GM20000 (cell line): ENCODE results near the gene ACTC1.

Source experiments
- DNase-seq: peaks from one replicate; pipeline ENCODE4 v3.0.0; 2012; ENCODE audit warnings: low spot score
- TF ChIP-seq, protein P1 (sequence below): IDR thresholded peaks from 2 replicates; pipeline ENCODE4 v1.5.1; 2012; ENCODE audit warnings: mild to moderate bottlenecking, control low read depth; ENCODE audit errors: extremely low read depth, missing control alignments

Gene ACTC1

DNA sequence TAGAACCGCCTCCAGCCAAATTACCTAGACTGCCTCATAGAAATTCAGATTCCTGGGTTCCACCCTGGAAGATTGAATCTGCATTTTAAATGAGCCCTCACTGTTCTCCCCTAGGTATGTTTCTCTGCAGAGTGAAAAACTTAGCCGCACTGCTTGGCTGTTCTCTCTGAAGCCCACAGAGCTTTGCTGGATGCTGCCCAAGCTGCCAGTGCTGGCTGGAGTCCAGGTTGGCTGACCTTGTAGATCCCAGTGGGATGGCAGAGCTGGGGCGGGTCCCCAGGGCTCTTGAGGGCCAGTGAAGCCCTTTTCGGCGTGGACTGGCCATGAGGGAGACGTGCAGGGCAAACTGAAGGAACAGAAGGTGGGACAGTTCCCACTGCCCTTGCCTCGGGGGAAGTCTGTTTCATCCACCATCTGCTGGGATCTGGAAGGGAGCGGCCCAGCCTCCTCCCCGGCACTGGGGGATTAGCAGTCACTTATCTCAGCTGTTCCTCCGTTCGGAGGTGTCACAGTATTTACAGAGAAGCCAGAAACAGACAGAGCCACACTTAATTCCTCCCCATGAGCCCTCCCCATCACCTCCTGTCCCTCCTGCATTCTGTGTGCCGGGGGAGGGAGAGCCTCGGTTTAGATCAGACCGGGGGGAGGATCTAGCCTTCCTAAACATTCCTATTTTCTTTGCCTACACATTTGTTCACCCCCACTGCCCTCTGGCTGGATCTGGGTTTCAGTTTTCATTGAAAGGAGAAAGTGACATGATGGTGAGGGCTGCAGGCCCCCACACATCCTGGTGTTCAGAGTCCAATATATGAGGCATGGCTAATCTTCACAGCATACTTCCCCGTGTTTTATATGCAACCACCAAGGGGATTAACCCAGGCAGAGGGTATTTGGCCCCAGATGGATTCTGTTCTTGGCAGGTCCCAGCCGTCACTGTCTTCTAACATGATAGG lies 4.1 kb upstream of the ACTC1 start:
- DNase-seq, result no peak
- TF ChIP-seq, protein P1, sequence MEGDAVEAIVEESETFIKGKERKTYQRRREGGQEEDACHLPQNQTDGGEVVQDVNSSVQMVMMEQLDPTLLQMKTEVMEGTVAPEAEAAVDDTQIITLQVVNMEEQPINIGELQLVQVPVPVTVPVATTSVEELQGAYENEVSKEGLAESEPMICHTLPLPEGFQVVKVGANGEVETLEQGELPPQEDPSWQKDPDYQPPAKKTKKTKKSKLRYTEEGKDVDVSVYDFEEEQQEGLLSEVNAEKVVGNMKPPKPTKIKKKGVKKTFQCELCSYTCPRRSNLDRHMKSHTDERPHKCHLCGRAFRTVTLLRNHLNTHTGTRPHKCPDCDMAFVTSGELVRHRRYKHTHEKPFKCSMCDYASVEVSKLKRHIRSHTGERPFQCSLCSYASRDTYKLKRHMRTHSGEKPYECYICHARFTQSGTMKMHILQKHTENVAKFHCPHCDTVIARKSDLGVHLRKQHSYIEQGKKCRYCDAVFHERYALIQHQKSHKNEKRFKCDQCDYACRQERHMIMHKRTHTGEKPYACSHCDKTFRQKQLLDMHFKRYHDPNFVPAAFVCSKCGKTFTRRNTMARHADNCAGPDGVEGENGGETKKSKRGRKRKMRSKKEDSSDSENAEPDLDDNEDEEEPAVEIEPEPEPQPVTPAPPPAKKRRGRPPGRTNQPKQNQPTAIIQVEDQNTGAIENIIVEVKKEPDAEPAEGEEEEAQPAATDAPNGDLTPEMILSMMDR, result no peak

DNA sequence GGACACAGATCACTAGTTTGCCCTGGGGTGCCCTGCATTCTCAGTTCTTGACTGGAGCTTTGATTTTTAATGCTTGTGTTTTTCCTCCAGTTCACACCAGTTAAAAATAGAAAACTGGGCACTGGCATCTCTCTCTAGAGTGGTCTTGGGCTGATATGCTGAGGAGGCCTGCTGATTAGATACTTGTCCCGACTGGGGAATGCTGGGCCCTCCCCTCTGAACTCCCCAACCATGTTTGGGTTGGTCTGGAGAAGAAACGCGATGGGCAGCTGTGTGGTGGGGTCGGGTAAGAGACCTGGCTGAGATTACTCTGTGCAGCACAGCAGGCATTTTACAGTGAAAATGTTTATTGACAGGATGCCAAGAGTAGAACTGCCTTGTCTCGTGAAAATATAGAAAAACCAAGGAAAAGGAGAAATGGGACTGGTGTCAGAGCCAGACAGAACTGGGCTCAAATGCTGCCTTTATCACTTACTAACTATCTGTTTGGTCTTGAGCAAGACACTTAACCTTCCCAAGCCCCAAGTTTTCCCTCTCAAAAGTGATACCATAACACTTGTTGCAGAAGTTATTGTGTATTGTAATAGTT lies 1.6 kb upstream of the ACTC1 start:
- TF ChIP-seq, protein P1, result no peak
- DNase-seq, result no peak

DNA sequence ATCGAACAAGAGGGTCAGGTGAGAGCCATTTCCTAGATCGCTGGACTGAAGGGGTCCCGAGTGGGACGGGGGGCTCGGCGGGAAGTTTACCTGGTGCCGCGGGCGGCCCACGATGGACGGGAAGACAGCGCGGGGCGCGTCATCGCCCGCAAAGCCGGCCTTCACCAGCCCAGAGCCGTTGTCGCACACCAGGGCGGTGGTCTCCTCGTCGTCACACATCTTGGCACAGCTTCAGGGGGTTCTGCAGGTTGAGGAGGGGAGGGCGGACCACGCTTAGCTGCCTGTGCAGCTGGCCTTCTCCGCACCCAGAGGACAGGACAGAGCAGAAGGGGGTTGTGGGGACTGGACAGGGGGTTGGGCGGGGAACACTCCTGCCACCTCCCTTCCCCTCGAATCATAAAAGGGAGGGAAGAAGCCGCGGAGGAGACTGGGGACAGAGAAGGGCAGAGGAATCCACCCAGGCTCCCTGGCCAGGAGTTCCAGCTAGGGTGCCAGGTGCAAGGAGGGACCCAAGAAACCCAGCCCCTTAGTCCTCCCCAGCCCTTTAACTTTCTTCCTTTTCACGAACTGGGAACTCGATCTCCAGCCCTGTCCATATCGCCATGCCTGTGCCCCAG lies 651 bp downstream of the ACTC1 start:
- DNase-seq, result no peak
- TF ChIP-seq, protein P1, result no peak

DNA sequence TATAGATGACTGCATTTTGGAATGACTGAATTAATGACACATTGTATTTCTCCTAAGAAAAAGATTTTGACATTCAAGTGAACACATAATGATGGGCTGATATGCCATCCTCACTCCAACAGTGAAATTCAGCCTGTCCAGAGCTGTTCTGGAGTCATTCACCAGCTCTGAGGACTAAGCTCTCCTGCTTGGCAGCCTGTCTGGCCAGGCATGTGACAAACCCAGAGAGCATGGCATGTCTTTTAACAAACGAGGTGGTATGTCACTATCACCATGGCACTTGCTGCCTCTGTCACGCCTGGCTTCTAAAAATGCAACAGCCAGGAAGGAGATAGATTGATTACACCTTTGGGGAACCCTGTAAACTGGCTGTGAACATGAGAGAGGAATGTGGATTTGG lies 1.4 kb downstream of the ACTC1 start:
- TF ChIP-seq, protein P1, result no peak
- no peak for DNase-seq

DNA sequence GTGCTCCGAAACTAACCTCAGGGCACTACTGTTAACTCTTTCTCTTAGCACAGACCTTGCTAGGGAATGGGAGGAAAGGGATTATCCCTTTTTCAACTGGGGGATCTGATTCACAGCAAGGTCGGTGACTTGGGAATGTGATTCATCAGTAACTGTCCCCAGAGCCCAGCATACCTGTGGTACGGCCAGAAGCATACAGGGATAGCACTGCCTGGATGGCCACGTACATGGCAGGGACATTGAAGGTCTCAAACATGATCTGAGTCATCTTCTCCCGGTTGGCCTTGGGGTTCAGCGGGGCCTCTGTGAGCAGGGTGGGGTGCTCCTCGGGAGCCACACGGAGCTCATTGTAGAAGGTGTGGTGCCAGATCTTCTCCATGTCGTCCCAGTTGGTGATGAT lies 2.3 kb downstream of the ACTC1 start:
- TF ChIP-seq, protein P1, result no peak

GRCh38 chr15:34791701-34792100 lies 3.6 kb downstream of the ACTC1 start:
- DNase-seq, result no peak
- TF ChIP-seq, protein P1, result no peak

More for the DNA sequence above, 2.3 kb downstream of the ACTC1 start:
- DNase-seq, result no peak

GRCh38 chr15:34790121-34790520 lies 5.2 kb downstream of the ACTC1 start:
- TF ChIP-seq, protein P1, result no peak
- no peak for DNase-seq
